ENCODE data around the gene PRICKLE2.

- TF ChIP-seq, protein P1, sequence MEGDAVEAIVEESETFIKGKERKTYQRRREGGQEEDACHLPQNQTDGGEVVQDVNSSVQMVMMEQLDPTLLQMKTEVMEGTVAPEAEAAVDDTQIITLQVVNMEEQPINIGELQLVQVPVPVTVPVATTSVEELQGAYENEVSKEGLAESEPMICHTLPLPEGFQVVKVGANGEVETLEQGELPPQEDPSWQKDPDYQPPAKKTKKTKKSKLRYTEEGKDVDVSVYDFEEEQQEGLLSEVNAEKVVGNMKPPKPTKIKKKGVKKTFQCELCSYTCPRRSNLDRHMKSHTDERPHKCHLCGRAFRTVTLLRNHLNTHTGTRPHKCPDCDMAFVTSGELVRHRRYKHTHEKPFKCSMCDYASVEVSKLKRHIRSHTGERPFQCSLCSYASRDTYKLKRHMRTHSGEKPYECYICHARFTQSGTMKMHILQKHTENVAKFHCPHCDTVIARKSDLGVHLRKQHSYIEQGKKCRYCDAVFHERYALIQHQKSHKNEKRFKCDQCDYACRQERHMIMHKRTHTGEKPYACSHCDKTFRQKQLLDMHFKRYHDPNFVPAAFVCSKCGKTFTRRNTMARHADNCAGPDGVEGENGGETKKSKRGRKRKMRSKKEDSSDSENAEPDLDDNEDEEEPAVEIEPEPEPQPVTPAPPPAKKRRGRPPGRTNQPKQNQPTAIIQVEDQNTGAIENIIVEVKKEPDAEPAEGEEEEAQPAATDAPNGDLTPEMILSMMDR (IDR thresholded peaks at IDR 0.05 in 2 of 3, conservative IDR thresholded peaks at IDR 0.05 in 1 of 3; ENCODE audit: control insufficient read depth in 2 of 3, extremely low read depth in 1 of 3, insufficient read depth in 1 of 3, low read depth in 3 of 3, low read length in 3 of 3): no peak
- TF ChIP-seq SMAD5 (IDR thresholded peaks at IDR 0.05; ENCODE audit: low read depth) (no peak), POLR2AphosphoS5 (IDR thresholded peaks at IDR 0.05; ENCODE audit: low read length) (no peak), YY1 (IDR thresholded peaks at IDR 0.05; ENCODE audit: low read depth, low read length) (no peak), IKZF1 (conservative IDR thresholded peaks at IDR 0.05) (no peak), POLR2A (IDR thresholded peaks at IDR 0.05; ENCODE audit: low read depth, low read length) (no peak), RCOR1 (conservative IDR thresholded peaks at IDR 0.05; ENCODE audit: low read depth, low read length) (no peak), NR2C2 (IDR thresholded peaks at IDR 0.05; ENCODE audit: borderline replicate concordance, control insufficient read depth, insufficient read length, low read depth) (no peak)
These were observed 72.4 kb downstream of the PRICKLE2 start for GRCh38 chr3:64152676-64153466.

Data from GM12878 (cell line).